ENCODE measurements around the gene ZMAT2. TPM values are rescaled to one million over a fixed set of nuclear protein-coding genes. Genes with fewer than 3 reads are reported as not detected.
"Not testable (repeated sequence)": the region's sequence is repeated elsewhere in the genome, so short reads cannot be mapped to it uniquely, and the experiment has no call there.

ZMAT2 gene
- total RNA-seq, 4 donors from 2014 or later = 35.1 to 46.0 (median 37.5) TPM

DNA sequence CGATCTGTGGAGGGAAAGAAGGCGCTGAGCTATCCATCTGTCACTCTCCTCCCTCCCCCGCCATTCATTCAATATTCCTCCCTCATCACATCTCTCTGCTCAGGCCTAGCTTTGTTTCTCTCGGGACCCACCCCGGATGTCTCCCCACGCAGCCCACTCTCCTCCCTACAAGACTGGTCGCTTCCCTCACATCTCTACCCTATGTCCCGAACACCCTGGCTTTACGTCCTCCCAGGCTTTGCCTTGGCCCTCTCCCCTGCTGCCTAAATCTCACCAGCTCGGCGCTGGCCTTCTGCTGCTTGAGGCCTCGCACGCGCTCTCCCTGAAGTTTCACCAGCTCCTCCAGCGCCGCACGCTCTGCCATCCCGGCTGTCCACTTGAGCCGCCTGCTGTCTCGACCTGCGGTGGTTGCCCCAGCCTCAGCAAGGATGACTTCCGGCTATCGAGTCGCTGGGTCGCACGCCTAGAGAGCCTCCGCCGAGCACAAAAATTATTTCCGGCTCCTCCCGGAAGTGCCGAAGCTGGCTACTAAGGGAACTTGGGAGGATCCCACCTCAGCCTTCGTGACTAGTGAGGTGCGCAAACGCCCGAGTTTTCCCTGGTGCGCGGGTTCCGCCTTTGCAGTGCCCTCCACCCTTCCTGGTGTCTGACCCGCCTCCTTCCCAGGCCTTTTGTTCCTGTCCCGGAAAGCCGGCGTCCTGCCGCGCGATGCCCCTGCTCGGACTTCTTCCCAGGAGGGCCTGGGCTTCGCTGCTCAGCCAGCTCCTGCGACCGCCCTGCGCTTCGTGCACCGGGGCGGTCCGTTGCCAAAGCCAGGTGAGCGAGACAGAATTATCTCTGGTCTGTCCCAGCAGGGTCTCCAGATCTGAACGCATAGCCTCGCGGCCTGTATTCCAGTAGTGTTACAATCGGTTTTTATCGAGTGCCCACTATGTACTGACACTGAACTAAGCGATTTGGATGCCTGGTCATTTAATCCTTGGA lies 9.0 kb upstream of the ZMAT2 start, which contains the start of the genes HARS1 and HARS2:
HARS1 (minus strand) TSS at position 430 of the 984 bp plus-strand sequence; CDS start at position 364, 66 bp downstream.
HARS2 (plus strand) TSS at position 515 of the 984 bp plus-strand sequence; CDS start at position 709, 194 bp downstream.
- H3K4me3 ChIP-seq (replicated peaks in 1 of 3) = peak within 1 kb of the TSS; percentile 12 to 58 (median 52)
- DNase-seq = peak; percentile 90 to 92
- peak within 1 kb of the TSS; percentile 38 to 77 (median 69) for H3K27ac ChIP-seq
- peaks cover 15% of the 10 kb centered on the region in 2 donors for H3K4me1 ChIP-seq
- TF ChIP-seq, protein P1, sequence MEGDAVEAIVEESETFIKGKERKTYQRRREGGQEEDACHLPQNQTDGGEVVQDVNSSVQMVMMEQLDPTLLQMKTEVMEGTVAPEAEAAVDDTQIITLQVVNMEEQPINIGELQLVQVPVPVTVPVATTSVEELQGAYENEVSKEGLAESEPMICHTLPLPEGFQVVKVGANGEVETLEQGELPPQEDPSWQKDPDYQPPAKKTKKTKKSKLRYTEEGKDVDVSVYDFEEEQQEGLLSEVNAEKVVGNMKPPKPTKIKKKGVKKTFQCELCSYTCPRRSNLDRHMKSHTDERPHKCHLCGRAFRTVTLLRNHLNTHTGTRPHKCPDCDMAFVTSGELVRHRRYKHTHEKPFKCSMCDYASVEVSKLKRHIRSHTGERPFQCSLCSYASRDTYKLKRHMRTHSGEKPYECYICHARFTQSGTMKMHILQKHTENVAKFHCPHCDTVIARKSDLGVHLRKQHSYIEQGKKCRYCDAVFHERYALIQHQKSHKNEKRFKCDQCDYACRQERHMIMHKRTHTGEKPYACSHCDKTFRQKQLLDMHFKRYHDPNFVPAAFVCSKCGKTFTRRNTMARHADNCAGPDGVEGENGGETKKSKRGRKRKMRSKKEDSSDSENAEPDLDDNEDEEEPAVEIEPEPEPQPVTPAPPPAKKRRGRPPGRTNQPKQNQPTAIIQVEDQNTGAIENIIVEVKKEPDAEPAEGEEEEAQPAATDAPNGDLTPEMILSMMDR (IDR thresholded peaks at IDR 0.05) = peak in 2 of 6 experiments; percentile 8 to 14
- TF ChIP-seq POLR2A (IDR thresholded peaks at IDR 0.05) = peak in 1 of 2 donors; percentile 67
- intact Hi-C loops (cut with DNase I) = loop anchor here (10.0 kb wide), 1 partner anchor 446 kb away; no protein-coding TSS in a partner anchor
- no peaks in the 10 kb centered on the region for H3K9me3 ChIP-seq
- H3K36me3 ChIP-seq = peaks cover 33 to 42% of the 10 kb centered on the region in 2 donors
- H3K27me3 ChIP-seq = no peaks in the 10 kb centered on the region
- WGBS, 2 donors = 0% methylated on average over 45 to 59 of the region's 61 CpGs

DNA sequence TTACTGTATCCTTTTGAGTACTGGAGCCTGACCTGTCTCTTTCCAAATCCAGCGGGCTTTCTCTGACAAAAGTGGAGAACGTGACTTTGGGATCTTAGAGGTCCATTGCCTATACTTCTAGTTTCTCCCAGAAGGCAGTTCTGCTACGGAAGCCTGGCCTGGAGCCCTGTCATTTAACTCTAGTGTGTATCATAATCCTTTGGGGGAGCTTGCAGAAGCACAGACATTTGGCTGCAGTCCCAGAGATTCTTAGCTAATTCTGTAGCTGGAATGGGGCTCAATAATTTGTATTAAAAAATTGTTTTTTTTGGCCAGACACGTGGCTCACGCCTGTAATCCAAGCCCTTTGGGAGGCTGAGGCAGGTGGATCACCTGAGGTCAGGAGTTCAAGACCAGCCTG lies 6.0 kb upstream of the ZMAT2 start:
- 75 to 81% methylated on average over 5 of the region's 5 CpGs for WGBS, 2 donors
- Histone ChIP-seq H3K36me3 (peaks cover 53 to 57% of the 10 kb centered on the region in 2 donors), H3K27ac (no peak overlapping the region), H3K4me1 (peaks cover 15% of the 10 kb centered on the region in 2 donors), H3K27me3 (no peaks in the 10 kb centered on the region), H3K9me3 (no peaks in the 10 kb centered on the region), H3K4me3 (replicated peaks in 1 of 3) (no peak overlapping the region)
- no peak for DNase-seq
- TF ChIP-seq POLR2A (IDR thresholded peaks at IDR 0.05) = no peak
- TF ChIP-seq, protein P1 (IDR thresholded peaks at IDR 0.05) = no peak
- intact Hi-C loops (cut with DNase I) = loop anchor here (10.0 kb wide), 1 partner anchor 449 kb away; no protein-coding TSS in a partner anchor

DNA sequence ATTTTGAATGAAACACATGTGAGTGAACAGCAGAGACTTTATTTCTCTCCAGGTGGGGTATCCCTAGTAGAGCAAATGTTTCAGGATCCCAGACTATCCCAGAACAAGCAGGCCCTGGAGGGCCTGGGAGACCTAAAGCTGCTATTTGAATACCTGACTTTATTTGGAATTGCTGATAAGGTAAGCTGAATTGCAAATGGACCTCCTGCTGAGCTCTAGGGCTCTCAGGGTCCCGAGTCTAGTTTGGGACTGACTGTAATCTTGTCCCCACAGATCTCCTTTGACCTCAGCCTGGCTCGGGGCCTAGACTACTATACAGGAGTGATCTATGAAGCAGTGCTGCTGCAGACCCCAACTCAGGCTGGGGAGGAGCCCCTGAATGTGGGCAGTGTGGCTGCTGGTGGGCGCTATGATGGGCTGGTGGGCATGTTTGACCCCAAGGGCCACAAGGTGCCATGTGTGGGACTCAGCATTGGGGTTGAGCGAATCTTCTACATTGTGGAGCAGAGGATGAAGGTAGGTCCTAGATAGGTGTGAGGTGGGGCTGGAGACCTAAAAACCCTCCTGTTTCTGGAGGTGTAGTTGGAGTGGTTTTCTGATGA lies 3.3 kb upstream of the ZMAT2 start:
- intact Hi-C loops (cut with DNase I) = loop anchor here (10.0 kb wide), 1 partner anchor 452 kb away; no protein-coding TSS in a partner anchor
- no peak for DNase-seq
- TF ChIP-seq, protein P1 (IDR thresholded peaks at IDR 0.05) = no peak
- no peak for TF ChIP-seq POLR2A (IDR thresholded peaks at IDR 0.05)

DNA sequence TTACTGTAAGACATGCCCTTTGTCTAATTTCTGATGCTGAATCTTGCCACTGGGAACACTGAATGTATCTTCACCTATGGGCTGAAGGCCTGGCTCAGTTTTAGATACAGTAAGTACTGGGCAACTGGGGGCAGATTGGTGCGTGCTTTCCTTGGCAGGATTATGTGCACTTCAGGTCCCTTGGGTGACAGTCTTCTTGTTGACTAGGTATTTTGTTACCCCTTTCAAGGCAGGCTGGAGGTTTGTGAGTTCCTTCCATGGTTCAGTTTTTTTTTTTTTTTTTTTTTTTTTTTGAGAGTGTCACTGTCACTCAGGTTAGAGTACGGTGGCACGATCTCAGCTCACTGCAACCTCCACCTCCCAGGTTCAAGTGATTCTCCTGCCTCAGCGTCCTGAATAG lies 7.6 kb downstream of the ZMAT2 start:
- Histone ChIP-seq H3K36me3 (peaks cover 33 to 38% of the 10 kb centered on the region in 2 donors), H3K27me3 (no peaks in the 10 kb centered on the region), H3K9me3 (no peaks in the 10 kb centered on the region), H3K27ac (no peak overlapping the region), H3K4me3 (replicated peaks in 1 of 3) (no peak overlapping the region), H3K4me1 (no peaks in the 10 kb centered on the region)
- DNase-seq = no peak
- intact Hi-C loops (cut with DNase I) = no loop called here
- 86 to 87% methylated on average over 4 of the region's 4 CpGs for WGBS, 2 donors
- TF ChIP-seq POLR2A (IDR thresholded peaks at IDR 0.05) = no peak
- TF ChIP-seq, protein P1 (IDR thresholded peaks at IDR 0.05) = no peak

More for the DNA sequence above, 3.3 kb upstream of the ZMAT2 start:
- no peaks in the 10 kb centered on the region for H3K27me3 ChIP-seq
- 83 to 84% methylated on average over 4 of the region's 4 CpGs for WGBS, 2 donors
- H3K4me1 ChIP-seq = peaks cover 17 to 18% of the 10 kb centered on the region in 2 donors
- no peak overlapping the region for H3K27ac ChIP-seq
- peaks cover 53 to 57% of the 10 kb centered on the region in 2 donors for H3K36me3 ChIP-seq
- H3K9me3 ChIP-seq = no peaks in the 10 kb centered on the region
- no peak overlapping the region for H3K4me3 ChIP-seq (replicated peaks in 1 of 3)

DNA sequence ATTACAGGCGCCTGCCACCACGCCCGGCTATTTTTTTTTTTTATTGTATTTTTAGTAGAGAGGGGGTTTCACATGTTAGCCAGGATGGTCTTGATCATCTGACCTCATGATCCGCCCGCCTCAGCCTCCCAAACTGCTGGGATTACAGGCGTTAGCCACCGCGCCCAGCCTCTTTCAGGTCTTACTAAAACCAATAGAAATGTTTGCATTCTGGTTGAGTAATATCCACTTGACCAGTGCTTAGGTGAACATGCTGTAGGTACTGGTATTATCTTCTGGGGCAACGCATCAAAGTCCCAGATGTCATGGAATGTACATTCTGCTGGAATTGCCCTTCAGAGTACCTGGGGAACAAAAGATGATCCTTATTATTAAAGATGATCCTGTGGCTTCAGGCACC lies 8.5 kb downstream of the ZMAT2 start:
- H3K9me3 ChIP-seq; H3K4me3 ChIP-seq (replicated peaks in 1 of 3); H3K4me1 ChIP-seq; intact Hi-C loops (cut with DNase I); H3K27ac ChIP-seq; DNase-seq; H3K27me3 ChIP-seq: not testable (repeated sequence)
- peaks cover 24 to 28% of the 10 kb centered on the region in 2 donors for H3K36me3 ChIP-seq
- 90 to 95% methylated on average over 9 of the region's 9 CpGs for WGBS, 2 donors

Measured in thyroid gland (tissue), 4 donors.